ENCODE results near the gene SCMH1.

The SCMH1 gene

GRCh38 chr1:40997096-40997495 is 245.0 kb downstream of the SCMH1 start:
- ATAC-seq = no peak

DNA sequence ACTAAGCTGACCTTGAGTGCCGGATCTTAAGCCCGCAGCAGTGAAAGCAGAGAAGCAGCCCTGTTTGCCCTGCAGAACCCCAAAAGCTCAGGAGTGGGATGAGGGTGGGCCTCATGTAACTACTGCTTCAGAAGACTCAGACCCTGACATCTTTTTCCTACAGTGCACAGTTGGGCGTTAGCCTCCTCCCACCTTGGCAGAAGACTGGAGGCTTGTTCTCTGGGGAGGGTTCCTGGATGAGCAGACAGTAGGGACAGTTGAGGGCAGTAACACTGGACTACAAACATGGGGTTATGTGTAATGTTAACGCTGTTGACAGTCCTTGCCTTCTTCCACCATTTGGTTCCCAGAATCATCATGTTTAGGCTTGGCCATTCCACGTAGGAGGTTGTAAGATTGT is 253.0 kb downstream of the SCMH1 start:
- no peak for ATAC-seq

GRCh38 chr1:40988280-40988679 is 253.8 kb downstream of the SCMH1 start:
- no peak for ATAC-seq

DNA sequence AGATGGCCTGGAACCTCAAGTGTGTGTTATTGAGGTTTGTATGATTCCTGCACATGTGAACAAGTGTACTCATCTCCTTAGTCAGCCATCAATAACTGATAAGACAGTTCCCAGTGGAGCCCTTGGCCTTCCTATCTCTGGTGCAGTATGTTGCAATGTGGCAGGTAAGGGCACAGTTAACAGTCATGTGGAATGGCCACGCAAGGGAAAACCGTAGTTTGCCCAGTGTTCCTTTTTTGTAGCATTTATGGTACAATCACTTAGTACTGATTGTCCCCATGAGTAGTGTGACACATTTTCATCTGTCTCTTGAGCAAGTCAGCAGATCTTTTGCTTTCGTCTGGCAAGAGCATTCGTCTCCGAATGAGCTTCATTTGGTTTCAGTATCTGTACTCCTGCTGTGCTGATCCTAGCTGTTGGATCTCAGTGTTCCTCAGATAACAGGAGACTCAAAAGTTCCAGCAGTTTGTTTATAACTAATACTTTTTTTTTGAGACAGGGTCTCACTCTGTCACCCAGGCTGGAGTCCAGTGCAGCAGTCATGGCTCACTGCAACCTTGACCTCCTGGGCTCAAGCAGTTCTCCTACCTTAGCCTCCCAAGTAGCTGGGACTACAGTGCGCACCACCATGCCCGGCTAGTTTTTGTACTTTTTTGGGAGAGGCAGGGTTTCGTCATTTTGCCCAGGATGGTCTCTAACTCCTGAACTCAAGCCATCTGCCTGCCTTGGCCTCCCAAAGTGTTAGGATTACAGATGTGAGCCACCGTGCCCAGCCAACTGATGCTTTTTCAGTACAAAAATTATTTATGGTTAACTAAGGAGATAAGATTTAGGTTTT is 254.4 kb downstream of the SCMH1 start:
- no peak for ATAC-seq

GRCh38 chr1:40986956-40987355 is 255.2 kb downstream of the SCMH1 start:
- no peak for ATAC-seq

- ATAC-seq = no peak
Measured at GRCh38 chr1:40986328-40986783, 255.8 kb downstream of the SCMH1 start.

- ATAC-seq = no peak
Measured at GRCh38 chr1:40985875-40986274, 256.2 kb downstream of the SCMH1 start.

DNA sequence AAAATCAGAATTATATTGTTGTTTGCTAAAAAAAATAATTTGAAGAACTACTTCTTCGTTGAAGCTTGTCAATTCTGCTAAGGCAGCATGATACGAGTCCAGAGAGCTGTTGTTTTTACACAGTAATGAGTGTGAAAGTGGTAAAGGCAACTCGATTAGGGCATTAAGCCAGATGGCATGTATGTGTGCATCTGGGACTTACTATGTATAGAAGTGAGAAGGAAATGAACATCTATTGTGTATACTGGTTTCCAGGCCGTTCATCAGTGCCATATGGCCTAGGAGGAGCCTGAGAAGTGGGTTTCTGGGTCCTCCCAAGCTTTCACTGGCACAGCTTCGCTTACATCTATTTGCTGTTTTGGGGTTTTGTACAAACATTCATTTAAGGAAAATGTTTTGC is 256.9 kb downstream of the SCMH1 start:
- ATAC-seq = no peak

- ATAC-seq = no peak
Measured at GRCh38 chr1:40984531-40984930, 257.6 kb downstream of the SCMH1 start.

DNA sequence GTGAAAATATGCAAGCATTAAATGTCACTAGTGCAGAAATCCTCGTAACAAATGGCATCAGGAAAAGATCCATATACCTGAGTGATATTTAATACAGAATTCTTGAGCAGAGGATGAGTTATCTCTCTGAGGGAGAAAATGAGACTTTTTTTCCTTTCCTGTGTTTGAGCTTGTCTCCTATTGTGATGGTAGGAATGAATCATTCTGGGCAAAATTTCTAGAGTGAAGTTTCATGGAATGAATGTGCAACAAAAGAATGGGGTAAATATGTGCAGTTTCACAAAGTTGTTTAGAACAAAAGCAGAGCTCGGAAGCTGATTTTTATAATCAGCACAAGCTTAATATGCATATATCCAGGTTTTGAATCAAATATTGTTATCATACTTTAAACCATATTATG is 258.0 kb downstream of the SCMH1 start:
- no peak for ATAC-seq

- ATAC-seq = no peak
Measured at GRCh38 chr1:40983286-40983685, 258.8 kb downstream of the SCMH1 start.

- no peak for ATAC-seq
Measured at GRCh38 chr1:40982721-40983120, 259.4 kb downstream of the SCMH1 start.

DNA sequence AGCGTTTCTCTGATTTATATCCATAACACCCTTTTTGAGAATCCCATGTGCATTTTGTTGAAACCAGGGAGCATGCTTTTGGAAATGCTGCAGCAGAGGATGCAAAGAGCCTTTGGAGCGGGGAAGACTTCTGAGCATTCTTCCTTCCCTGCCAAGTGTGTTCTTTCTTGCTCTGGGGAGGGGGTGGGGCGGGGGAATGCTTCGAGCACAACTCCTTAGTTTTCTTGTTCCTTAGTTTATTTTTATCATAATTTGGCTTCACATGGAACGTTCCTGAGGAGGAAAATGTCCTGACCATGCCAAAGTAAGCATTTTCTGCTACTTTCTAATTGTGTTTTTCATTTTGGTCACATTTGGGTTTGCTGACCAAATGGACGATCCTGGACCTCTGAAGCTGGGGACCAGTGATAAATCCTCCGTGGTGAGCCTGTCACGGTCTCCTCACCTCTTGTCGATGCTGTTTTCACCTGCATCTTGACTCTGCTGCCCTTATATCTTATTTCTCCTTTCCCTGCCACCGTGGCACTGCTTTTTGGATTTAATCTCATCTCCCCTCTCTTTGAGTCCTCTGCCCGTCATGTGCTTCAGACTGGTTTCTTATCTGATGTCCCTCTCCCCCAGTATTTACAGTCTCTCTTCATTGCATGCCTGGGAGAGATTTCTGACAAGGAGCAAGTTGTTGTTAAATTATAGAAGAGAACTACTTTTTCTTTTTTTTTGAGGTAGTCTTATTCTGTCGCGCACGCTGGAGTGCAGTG is 260.2 kb downstream of the SCMH1 start:
- no peak for ATAC-seq

DNA sequence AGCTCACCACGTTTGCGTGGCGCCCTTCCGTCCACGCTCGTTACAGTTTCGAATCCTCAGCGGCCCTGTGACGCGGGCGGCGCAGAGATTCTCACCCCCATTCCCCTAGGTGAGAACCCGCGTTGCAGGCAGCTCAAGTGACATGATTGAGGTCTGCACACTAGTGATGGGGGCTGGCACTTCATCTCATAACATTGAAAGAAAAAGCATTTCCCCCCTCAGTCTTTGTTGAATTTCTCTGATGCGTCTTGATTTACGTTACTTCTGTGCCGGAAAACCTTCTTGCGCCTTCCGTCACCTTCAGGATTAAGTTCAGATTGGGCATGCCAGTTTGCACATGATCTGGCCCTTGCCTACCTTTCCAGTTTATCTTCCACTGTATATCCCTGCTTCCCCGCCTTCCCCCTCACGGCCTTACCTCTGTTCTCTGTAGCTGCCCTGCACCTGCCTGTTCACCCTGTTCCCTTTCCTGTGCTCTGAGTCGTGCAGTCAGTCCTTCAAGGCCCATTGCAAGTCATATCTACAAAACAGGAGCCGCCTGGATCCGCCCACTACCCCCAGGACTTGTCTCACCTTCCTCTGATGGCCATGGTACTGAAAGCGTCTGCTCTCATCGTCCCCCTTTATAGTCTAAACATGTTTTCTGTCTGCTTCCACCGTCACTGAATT is 261.5 kb downstream of the SCMH1 start:
- peak; percentile 11 to 14 for ATAC-seq

DNA sequence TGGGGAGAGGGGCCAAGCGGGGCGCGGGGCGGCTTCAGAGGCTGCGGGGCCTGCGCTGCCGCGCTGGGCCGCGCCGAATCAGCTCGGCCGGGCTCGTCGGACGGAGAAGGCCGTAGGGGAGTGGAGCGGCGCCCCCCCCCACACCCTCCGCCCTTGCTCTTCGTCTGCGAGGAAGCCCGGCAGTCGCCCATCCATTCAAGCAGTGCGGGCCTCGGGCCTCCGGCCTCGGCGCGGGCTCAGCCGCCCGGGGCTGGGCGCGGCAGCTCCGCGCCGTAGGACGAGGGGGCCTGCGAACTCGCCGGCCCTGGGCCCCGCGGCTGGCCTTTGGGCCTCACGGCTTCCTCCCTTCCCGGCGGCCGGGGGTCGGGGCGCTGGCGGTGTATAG is 262.0 kb downstream of the SCMH1 start:
- peak; percentile 18 to 25 for ATAC-seq

DNA sequence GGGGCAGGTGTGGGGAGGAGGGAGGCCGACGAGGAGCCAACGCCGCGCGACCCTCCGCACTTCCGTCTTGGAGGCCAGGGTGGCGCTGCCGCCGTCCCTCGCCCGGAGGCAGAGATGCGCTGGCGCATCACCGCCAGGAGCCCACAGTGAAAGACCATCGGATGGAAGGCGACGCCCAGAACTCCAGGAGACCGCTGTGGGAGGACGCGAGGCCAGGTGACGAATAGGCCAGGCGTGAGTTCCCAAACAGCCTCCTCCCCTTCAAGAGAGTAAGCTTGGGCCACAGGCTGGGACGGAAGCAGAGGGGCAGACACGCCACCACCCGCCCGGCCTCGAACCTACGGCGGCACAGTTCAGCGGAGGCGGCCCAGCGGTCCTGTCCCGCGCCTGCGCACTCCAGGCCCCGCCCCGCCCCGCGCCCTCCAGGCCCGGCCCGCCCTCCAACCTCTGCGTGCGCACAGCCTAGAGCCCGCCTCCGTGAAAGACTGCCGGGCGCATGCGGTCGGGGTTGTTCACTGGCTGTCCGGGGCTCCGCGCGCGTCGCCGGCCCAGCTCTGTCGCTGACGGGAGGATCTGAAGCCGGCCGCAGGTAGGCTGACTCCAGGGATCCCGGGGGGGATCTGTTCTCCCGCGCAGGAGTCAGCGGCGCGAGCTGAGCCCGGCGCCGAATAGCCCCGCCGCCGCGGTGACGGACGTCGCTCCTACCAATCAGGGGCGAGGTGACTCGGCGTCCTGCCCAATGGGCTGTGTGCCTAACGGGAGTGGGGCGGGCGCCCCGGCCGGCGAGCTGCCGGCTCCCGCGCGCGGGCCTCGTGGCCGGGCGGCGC is 262.7 kb downstream of the SCMH1 start, which contains the start of gene CTPS1:
Gene CTPS1 (plus strand): TSS at position 456 of the 827 bp plus-strand sequence. CDS start 3,595 bp downstream, outside the sequence.
- ATAC-seq = peak; percentile 89 to 92

DNA sequence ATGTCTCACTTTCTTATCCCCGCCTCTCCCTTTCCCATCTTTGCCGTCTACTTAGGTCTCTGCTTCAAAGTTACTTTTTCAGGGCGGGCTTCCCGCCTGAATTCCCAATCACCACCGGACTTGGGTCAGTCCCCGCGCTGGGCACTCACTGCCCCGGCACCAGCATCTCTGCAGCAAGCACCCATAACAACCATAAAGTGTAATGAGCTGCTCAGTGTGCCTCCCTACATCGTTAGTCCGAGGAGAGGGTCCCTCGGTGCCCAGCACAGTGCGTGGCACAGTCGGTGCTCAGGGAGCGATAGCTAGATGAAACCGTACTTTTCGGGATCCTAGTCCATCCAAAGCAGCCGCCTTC is 263.2 kb downstream of the SCMH1 start:
- no peak for ATAC-seq

- no peak for ATAC-seq
Measured at GRCh38 chr1:40977716-40978115, 264.4 kb downstream of the SCMH1 start.
